ENCODE results near the gene COG4.
A peak's percentile ranks its signal among the peaks of the same experiment; 100 is the strongest.

GRCh38 chr16:70523743-70524398, 517 bp upstream of the COG4 start, which contains the start of gene SF3B3:
- TF ChIP-seq CTCF (IDR thresholded peaks at IDR 0.05): no peak
- peak; percentile 51 for TF ChIP-seq POLR2A (IDR thresholded peaks at IDR 0.05)
